AG10803 (cell line): Measurements from ENCODE around the gene NEO1.

Experiments
- DNase-seq: peaks from one replicate; pipeline ENCODE4 v3.0.0; 2010; ENCODE audit warnings: low read depth
- H3K4me3 ChIP-seq: 2 replicates; pipeline ENCODE4 v1.5.1; 2011; ENCODE audit warnings: mild to moderate bottlenecking, low read length, control low read depth
- TF ChIP-seq, protein P1 (sequence below): conservative IDR thresholded peaks from 2 replicates; pipeline ENCODE4 v1.5.1; 2011; ENCODE audit warnings: mild to moderate bottlenecking, low read length, control low read depth, inconsistent platforms

NEO1 gene, protein sequence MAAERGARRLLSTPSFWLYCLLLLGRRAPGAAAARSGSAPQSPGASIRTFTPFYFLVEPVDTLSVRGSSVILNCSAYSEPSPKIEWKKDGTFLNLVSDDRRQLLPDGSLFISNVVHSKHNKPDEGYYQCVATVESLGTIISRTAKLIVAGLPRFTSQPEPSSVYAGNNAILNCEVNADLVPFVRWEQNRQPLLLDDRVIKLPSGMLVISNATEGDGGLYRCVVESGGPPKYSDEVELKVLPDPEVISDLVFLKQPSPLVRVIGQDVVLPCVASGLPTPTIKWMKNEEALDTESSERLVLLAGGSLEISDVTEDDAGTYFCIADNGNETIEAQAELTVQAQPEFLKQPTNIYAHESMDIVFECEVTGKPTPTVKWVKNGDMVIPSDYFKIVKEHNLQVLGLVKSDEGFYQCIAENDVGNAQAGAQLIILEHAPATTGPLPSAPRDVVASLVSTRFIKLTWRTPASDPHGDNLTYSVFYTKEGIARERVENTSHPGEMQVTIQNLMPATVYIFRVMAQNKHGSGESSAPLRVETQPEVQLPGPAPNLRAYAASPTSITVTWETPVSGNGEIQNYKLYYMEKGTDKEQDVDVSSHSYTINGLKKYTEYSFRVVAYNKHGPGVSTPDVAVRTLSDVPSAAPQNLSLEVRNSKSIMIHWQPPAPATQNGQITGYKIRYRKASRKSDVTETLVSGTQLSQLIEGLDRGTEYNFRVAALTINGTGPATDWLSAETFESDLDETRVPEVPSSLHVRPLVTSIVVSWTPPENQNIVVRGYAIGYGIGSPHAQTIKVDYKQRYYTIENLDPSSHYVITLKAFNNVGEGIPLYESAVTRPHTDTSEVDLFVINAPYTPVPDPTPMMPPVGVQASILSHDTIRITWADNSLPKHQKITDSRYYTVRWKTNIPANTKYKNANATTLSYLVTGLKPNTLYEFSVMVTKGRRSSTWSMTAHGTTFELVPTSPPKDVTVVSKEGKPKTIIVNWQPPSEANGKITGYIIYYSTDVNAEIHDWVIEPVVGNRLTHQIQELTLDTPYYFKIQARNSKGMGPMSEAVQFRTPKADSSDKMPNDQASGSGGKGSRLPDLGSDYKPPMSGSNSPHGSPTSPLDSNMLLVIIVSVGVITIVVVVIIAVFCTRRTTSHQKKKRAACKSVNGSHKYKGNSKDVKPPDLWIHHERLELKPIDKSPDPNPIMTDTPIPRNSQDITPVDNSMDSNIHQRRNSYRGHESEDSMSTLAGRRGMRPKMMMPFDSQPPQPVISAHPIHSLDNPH (N-terminal part only)

DNA sequence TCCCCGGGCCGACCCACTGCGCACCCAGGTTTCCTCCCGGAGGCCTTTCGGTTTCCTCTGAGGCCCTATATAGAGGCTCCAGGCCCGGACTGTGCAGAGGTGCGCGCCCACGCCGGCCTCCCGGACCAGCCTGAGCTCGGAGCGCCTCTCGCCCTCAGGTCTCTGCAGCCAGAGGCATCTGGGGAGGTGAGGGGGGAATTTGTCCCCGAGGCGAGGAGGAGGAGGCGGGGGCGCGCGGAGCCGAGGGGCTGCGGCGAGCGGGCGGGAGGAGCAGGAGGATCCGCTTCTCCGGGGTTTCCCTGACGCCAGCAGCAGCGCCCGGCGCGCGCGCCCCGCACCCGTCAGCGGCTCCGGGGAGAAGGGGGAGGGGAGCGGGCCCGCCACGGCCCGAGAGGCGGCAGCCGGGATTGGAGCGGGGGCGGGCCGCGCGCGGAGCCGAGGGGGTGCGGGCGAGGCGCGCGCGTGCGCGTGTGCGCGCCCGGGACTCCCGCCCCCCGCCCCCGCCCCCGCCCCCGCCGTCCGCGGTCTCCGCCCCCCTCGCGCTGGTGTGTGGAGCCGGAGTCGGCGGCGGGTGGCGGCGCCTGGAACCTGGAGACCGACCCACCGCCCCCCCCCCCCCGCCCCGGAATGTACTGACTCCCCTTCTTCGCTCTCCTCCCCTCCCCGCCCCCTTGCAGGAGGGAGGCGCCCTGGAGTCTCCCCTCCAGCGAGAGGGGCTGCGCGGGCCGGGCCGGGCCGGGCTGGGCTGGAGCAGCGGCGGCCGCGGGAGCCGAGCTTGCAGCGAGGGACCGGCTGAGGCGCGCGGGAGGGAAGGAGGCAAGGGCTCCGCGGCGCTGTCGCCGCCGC lies at the start of gene NEO1:
Gene NEO1, plus strand, starts transcription at position 657 of the 846 bp plus-strand sequence. CDS start 213 bp downstream, outside the sequence.
- TF ChIP-seq, protein P1, sequence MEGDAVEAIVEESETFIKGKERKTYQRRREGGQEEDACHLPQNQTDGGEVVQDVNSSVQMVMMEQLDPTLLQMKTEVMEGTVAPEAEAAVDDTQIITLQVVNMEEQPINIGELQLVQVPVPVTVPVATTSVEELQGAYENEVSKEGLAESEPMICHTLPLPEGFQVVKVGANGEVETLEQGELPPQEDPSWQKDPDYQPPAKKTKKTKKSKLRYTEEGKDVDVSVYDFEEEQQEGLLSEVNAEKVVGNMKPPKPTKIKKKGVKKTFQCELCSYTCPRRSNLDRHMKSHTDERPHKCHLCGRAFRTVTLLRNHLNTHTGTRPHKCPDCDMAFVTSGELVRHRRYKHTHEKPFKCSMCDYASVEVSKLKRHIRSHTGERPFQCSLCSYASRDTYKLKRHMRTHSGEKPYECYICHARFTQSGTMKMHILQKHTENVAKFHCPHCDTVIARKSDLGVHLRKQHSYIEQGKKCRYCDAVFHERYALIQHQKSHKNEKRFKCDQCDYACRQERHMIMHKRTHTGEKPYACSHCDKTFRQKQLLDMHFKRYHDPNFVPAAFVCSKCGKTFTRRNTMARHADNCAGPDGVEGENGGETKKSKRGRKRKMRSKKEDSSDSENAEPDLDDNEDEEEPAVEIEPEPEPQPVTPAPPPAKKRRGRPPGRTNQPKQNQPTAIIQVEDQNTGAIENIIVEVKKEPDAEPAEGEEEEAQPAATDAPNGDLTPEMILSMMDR, result no peak
- peak; percentile 72 for DNase-seq
- peak within 1 kb of the TSS; percentile 73 for H3K4me3 ChIP-seq

DNA sequence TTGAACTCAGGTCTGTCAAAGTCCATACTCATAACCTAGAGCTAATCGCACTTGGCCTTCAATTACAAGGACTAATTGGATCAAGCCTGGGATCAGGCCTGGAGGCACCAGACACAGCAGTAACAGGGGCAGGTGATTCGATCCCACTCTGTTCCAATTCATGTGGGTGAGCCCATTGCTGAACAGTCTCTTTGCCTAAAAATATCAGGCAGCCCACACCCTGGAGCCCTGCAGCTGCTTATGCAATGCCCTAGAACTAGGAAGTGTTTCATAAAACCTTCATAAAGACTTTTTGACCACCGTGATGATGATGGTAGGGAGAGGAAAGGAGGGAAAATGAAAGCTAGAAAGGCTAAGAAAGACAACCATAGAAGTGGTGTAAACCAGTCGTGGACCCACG lies 47.8 kb upstream of the NEO1 start:
- TF ChIP-seq, protein P1, result no peak
- no peak for DNase-seq
- no peak overlapping the region for H3K4me3 ChIP-seq

DNA sequence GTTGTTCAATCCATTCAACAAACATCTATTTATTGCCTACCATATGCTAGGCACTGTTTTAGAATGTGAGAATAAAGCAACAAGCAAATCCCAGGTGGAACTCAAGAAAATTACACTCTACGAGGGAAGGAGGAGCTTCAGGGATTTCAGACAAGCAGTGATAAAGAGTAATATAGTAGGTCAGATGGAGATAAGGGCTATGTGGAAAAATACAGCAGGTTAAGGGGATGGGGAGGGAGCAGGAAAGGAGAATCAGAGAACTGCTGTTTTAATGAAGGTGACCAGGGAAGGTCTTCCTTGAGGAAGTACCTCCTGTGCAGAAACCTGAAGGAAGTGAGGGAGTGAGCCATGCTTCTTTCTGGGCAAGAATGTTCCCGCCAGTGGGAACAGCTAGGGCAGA lies 47.2 kb upstream of the NEO1 start:
- H3K4me3 ChIP-seq, result no peak overlapping the region
- DNase-seq, result no peak
- TF ChIP-seq, protein P1, result no peak

DNA sequence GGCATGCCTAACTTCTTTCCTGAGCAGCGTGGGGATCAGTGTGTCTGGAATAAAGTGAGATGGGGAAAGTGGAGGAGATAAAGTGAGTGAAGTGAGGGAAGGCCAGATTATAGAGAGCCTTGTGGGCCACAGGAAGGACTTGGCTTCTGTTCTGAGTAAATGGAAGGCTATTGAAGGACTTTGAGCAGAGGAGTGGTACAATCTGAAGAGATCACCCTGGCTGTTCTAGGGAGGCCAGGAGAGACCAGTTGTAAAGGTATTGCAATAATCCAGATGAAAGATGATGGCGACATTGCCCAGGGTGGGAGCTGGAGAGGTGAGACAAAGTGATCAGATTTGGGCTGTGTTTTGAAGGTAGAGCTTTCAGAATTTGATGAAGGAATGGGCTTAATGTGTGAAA lies 46.8 kb upstream of the NEO1 start:
- TF ChIP-seq, protein P1, result no peak
- no peak for DNase-seq
- H3K4me3 ChIP-seq, result no peak overlapping the region

DNA sequence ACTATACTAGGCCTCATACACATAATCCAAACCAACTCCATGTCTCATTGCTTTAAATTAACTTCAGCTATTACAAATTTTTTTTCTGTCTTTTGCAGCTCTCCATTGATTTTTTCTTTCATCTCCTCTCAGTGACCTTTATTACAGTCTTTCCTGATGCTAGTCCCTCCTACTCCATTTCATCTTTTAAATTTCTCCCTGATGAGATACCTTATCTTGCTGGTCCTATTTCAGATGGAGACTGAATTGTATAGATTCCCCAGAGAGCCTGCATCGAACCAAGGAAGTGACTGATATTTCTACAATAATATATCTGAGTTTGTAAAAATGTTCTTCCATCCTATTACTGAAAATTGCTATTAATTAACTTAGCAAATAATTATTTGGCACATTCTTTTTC lies 45.7 kb upstream of the NEO1 start:
- TF ChIP-seq, protein P1, result no peak
- no peak for DNase-seq
- no peak overlapping the region for H3K4me3 ChIP-seq
